B cell (primary cell): Measurements from ENCODE around the gene GNB1.

Experiments
- CTCF ChIP-seq: fragments of 200-600 bp; IDR thresholded peaks from one replicate; pipeline ENCODE4 v1.8.0; 2022; ENCODE audit warnings: antibody characterized with exemption, mild to moderate bottlenecking
- EZH2 ChIP-seq: IDR thresholded peaks from 2 replicates; pipeline ENCODE4 v1.6.1; 2012; ENCODE audit warnings: borderline replicate concordance, low read depth, mild to moderate bottlenecking, moderate library complexity, low read length; ENCODE audit not compliant: insufficient read depth, poor library complexity, severe bottlenecking

GRCh38 chr1:1899967-1900327 is 9.1 kb upstream of the GNB1 start:
- TF ChIP-seq CTCF (no peak), EZH2 (no peak)
